ENCODE measurements around the gene PSMA2. TPM values are rescaled to one million over a fixed set of nuclear protein-coding genes. Genes with fewer than 3 reads are reported as not detected.

Gene PSMA2
- 43.9 and 53.3 TPM in 2 replicates for total RNA-seq

GRCh38 chr7:42931834-42932651, at the start of gene PSMA2, which contains the start of gene MRPL32:
PSMA2 (minus strand) TSS chr7:42932174; CDS start chr7:42932158, 16 bp downstream.
MRPL32 (plus strand) TSS chr7:42932376; CDS start chr7:42932387, 11 bp downstream.

GRCh38 chr7:42911454-42912447, 20.2 kb downstream of the PSMA2 start, which contains the start of gene C7orf25:
C7orf25 (minus strand) TSS chr7:42912070; CDS start chr7:42910900, 1,170 bp downstream.

Other genes with a start within 250 kb of the PSMA2 start
- 4.5 and 6.1 TPM in 2 replicates for gene C7orf25, start 20.1 kb downstream of the PSMA2 start, total RNA-seq
- 56.7 and 61.5 TPM in 2 replicates for gene MRPL32, start 202 bp upstream of the PSMA2 start, total RNA-seq
- under 0.01 and 0.40 TPM in 2 replicates for gene HECW1, start 180.5 kb upstream of the PSMA2 start, total RNA-seq

Measured in aortic smooth muscle cell (primary cell).